Measurements from ENCODE around the gene ABCA1.
A peak's percentile ranks its signal among the peaks of the same experiment; 100 is the strongest.

ABCA1 gene

GRCh38 chr9:104783588-104783987 is 144.4 kb downstream of the ABCA1 start:
- no peak for DNase-seq (ENCODE audit: low read depth)
- TF ChIP-seq, protein P1, sequence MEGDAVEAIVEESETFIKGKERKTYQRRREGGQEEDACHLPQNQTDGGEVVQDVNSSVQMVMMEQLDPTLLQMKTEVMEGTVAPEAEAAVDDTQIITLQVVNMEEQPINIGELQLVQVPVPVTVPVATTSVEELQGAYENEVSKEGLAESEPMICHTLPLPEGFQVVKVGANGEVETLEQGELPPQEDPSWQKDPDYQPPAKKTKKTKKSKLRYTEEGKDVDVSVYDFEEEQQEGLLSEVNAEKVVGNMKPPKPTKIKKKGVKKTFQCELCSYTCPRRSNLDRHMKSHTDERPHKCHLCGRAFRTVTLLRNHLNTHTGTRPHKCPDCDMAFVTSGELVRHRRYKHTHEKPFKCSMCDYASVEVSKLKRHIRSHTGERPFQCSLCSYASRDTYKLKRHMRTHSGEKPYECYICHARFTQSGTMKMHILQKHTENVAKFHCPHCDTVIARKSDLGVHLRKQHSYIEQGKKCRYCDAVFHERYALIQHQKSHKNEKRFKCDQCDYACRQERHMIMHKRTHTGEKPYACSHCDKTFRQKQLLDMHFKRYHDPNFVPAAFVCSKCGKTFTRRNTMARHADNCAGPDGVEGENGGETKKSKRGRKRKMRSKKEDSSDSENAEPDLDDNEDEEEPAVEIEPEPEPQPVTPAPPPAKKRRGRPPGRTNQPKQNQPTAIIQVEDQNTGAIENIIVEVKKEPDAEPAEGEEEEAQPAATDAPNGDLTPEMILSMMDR (conservative IDR thresholded peaks at IDR 0.05; ENCODE audit: low read length), result no peak
- H3K4me3 ChIP-seq (ENCODE audit: low read length), result no peak overlapping the region

DNA sequence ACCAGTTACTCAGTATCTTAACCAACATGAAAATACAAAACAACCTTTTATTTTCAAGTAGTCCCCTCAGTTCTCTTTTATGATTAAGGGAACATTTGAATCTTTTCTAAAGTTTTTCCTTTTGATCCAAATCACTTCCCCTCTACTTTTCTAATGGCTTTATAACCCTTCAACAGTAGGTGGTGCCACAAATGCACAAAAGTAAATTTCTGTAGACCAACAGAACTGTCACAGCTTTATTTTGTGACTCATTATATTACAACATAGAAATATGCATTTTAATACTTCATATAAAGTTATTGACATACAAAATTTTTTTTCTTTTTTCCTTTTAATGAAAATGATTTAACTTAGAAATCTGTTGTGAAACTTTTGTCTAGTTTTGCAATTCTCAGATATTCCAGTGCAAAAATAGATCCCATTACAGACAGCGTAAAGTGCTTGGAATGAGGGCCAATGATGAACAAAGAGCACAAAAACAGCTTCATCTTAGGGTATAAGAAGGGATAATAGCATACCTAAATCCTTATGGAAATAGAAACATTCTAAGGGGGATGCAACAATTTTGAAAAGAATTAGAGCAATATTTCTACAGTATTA is 147.1 kb downstream of the ABCA1 start:
- TF ChIP-seq, protein P1 (conservative IDR thresholded peaks at IDR 0.05; ENCODE audit: low read length), result peak; percentile 69
- peak; percentile 53 for DNase-seq (ENCODE audit: low read depth)
- no peak overlapping the region for H3K4me3 ChIP-seq (ENCODE audit: low read length)

- TF ChIP-seq, protein P1 (conservative IDR thresholded peaks at IDR 0.05; ENCODE audit: low read length), result no peak
- DNase-seq (ENCODE audit: low read depth), result no peak
- no peak overlapping the region for H3K4me3 ChIP-seq (ENCODE audit: low read length)
Measured at GRCh38 chr9:104779946-104780535, 147.9 kb downstream of the ABCA1 start.

DNA sequence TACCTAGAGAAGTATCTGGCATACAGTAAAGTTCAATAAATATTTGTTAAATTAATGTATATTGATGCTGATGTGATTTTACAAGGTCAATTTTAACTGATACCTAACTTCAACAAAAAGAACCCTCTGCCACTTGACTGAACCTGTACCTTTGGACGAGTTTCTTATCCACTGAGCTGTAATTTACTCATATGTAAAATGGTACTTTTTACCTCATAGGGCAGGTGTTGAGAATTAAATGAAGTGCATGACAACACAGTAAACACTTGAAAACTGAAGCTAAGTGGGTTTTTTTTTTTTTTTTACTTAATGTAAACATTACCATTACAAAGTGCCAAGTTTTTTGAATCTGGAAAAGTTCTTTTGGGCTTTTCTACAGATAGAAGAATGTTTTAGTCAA is 148.6 kb downstream of the ABCA1 start:
- no peak overlapping the region for H3K4me3 ChIP-seq (ENCODE audit: low read length)
- no peak for DNase-seq (ENCODE audit: low read depth)
- TF ChIP-seq, protein P1 (conservative IDR thresholded peaks at IDR 0.05; ENCODE audit: low read length), result no peak

DNA sequence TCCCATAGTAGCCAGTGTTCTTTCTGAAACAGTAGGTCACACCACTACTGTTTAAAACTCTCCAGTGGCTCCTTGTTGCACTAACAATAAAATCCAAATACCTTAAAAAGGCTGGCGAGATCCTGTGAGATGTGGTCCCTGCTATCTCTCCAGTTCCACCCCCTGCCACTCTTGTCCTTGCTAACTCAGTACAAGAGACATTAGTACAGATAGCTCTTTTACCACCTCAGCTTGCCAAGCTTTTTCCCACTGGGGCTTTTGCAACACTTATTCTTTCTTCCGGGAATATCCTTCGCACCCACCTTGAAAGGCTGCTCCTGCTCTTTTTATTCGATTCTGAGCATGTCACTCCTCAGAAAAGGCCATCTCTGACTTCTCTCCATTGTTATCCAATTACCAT is 149.2 kb downstream of the ABCA1 start:
- H3K4me3 ChIP-seq (ENCODE audit: low read length), result no peak overlapping the region
- no peak for DNase-seq (ENCODE audit: low read depth)
- TF ChIP-seq, protein P1 (conservative IDR thresholded peaks at IDR 0.05; ENCODE audit: low read length), result no peak

DNA sequence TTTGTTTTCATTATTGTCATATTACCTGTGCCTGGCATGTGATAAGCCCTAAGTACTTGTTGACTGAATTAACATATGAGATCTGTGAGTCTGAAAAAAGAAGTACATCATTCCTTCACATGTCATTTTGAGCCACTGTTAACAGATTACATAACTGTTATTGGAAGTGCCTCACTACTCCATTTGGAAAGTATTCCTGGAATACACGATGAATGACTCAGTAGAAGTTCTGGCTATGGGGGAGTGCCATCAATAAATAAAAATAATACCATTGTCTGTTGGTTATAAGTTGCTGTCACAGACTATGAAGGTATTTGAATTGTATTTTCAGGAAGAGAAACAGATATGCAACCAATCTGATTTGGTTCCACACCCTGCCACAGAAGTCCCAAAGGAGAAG is 151.2 kb downstream of the ABCA1 start:
- peak; percentile 56 for DNase-seq (ENCODE audit: low read depth)
- H3K4me3 ChIP-seq (ENCODE audit: low read length), result no peak overlapping the region
- TF ChIP-seq, protein P1 (conservative IDR thresholded peaks at IDR 0.05; ENCODE audit: low read length), result no peak

GRCh38 chr9:104775976-104776375 is 152.0 kb downstream of the ABCA1 start:
- TF ChIP-seq, protein P1 (conservative IDR thresholded peaks at IDR 0.05; ENCODE audit: low read length), result no peak
- DNase-seq (ENCODE audit: low read depth), result no peak
- H3K4me3 ChIP-seq (ENCODE audit: low read length), result no peak overlapping the region

Data from AG10803 (cell line).